GM23338 (cell line): ENCODE measurements around the gene PDE7B. TPM values are rescaled to one million over a fixed set of nuclear protein-coding genes. Genes with fewer than 3 reads are reported as not detected.

Experiments
- CREB1 ChIP-seq: fragments of 250-450 bp; sonication (Bioruptor Pico); IDR thresholded peaks from 2 replicates; pipeline ENCODE4 v1.5.0; 2020; ENCODE audit warnings: low read depth, mild to moderate bottlenecking, moderate library complexity
- EZH2phosphoT487 ChIP-seq: fragments of 200-600 bp; sonication (generic); IDR thresholded peaks from one replicate; pipeline ENCODE4 v1.8.1; 2018; ENCODE audit warnings: antibody characterized with exemption; ENCODE audit not compliant: unreplicated experiment
- JUNB ChIP-seq: IDR thresholded peaks from one replicate; pipeline ENCODE4 v1.6.1; 2016; ENCODE audit warnings: antibody characterized with exemption; ENCODE audit not compliant: unreplicated experiment
- POLR2AphosphoS5 ChIP-seq: IDR thresholded peaks from 2 replicates; pipeline ENCODE4 v1.6.1; 2016; ENCODE audit warnings: antibody characterized with exemption, low read depth
- ZNF114 ChIP-seq: fragments of 250-450 bp; sonication (Bioruptor Pico); IDR thresholded peaks from 2 replicates; pipeline ENCODE4 v1.5.0; 2020; ENCODE audit warnings: mild to moderate bottlenecking, moderate library complexity
- polyA plus RNA-seq: library from polyadenylated mRNA; unstranded; fragments of >200 nt; fragmentation: Nextera tagmentation; extraction: Ambion mirVana; gene quantifications from 2 replicates; pipeline ENCODE4 v1.2.1, GENCODE V29; 2016
- total RNA-seq: library from RNA; depleted of rRNA; stranded (reverse); fragments of >200 nt; shearing (Covaris generic); gene quantifications from 2 replicates; pipeline ENCODE4 v1.2.3, GENCODE V29; 2014
- TF ChIP-seq, protein P1 (sequence below): fragments of 250-450 bp; sonication (Bioruptor Pico); IDR thresholded peaks from 2 replicates; pipeline ENCODE4 v1.5.0; 2020; ENCODE audit warnings: mild to moderate bottlenecking, moderate library complexity
- TF ChIP-seq, protein P2 (sequence below): IDR thresholded peaks from one replicate; pipeline ENCODE4 v1.6.1; 2018; ENCODE audit warnings: antibody characterized with exemption; ENCODE audit not compliant: unreplicated experiment

Gene PDE7B
- total and polyA plus RNA-seq, 2 experiments from 2014 or later, result 0.07 TPM; not detected in 1

DNA sequence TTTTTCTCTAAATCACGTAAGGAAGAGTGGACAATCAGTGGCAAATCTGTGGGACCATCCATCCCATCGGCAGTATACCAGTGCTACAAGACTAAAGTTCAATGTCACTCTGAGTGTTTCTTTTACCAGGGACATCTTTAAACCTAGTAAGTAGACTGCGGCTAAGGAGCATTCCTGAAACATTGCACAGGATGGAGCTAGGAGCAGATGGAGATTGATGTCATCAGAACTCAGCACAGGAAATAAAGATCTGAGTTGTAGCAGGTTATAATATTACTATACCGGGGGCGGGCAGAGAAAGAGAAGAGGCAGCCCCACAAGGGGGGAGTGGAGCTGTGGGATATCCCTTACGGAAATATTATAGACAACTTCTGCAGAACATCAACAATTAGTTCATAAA lies 236.5 kb downstream of the PDE7B start (continued):
- TF ChIP-seq, protein P1, sequence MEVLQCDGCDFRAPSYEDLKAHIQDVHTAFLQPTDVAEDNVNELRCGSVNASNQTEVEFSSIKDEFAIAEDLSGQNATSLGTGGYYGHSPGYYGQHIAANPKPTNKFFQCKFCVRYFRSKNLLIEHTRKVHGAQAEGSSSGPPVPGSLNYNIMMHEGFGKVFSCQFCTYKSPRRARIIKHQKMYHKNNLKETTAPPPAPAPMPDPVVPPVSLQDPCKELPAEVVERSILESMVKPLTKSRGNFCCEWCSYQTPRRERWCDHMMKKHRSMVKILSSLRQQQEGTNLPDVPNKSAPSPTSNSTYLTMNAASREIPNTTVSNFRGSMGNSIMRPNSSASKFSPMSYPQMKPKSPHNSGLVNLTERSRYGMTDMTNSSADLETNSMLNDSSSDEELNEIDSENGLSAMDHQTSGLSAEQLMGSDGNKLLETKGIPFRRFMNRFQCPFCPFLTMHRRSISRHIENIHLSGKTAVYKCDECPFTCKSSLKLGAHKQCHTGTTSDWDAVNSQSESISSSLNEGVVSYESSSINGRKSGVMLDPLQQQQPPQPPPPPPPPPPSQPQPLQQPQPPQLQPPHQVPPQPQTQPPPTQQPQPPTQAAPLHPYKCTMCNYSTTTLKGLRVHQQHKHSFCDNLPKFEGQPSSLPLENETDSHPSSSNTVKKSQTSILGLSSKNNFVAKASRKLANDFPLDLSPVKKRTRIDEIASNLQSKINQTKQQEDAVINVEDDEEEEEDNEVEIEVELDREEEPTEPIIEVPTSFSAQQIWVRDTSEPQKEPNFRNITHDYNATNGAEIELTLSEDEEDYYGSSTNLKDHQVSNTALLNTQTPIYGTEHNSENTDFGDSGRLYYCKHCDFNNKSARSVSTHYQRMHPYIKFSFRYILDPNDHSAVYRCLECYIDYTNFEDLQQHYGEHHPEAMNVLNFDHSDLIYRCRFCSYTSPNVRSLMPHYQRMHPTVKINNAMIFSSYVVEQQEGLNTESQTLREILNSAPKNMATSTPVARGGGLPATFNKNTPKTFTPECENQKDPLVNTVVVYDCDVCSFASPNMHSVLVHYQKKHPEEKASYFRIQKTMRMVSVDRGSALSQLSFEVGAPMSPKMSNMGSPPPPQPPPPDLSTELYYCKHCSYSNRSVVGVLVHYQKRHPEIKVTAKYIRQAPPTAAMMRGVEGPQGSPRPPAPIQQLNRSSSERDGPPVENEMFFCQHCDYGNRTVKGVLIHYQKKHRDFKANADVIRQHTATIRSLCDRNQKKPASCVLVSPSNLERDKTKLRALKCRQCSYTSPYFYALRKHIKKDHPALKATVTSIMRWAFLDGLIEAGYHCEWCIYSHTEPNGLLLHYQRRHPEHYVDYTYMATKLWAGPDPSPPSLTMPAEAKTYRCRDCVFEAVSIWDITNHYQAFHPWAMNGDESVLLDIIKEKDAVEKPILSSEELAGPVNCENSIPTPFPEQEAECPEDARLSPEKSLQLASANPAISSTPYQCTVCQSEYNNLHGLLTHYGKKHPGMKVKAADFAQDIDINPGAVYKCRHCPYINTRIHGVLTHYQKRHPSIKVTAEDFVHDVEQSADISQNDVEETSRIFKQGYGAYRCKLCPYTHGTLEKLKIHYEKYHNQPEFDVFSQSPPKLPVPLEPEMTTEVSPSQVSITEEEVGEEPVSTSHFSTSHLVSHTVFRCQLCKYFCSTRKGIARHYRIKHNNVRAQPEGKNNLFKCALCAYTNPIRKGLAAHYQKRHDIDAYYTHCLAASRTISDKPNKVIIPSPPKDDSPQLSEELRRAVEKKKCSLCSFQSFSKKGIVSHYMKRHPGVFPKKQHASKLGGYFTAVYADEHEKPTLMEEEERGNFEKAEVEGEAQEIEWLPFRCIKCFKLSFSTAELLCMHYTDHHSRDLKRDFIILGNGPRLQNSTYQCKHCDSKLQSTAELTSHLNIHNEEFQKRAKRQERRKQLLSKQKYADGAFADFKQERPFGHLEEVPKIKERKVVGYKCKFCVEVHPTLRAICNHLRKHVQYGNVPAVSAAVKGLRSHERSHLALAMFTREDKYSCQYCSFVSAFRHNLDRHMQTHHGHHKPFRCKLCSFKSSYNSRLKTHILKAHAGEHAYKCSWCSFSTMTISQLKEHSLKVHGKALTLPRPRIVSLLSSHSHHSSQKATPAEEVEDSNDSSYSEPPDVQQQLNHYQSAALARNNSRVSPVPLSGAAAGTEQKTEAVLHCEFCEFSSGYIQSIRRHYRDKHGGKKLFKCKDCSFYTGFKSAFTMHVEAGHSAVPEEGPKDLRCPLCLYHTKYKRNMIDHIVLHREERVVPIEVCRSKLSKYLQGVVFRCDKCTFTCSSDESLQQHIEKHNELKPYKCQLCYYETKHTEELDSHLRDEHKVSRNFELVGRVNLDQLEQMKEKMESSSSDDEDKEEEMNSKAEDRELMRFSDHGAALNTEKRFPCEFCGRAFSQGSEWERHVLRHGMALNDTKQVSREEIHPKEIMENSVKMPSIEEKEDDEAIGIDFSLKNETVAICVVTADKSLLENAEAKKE (CRISPR knock-in tag), result no peak
- TF ChIP-seq JUNB, result no peak
- no peak for TF ChIP-seq EZH2phosphoT487
- no peak for TF ChIP-seq POLR2AphosphoS5
- no peak for TF ChIP-seq ZNF114 (CRISPR knock-in tag)
- TF ChIP-seq, protein P2, sequence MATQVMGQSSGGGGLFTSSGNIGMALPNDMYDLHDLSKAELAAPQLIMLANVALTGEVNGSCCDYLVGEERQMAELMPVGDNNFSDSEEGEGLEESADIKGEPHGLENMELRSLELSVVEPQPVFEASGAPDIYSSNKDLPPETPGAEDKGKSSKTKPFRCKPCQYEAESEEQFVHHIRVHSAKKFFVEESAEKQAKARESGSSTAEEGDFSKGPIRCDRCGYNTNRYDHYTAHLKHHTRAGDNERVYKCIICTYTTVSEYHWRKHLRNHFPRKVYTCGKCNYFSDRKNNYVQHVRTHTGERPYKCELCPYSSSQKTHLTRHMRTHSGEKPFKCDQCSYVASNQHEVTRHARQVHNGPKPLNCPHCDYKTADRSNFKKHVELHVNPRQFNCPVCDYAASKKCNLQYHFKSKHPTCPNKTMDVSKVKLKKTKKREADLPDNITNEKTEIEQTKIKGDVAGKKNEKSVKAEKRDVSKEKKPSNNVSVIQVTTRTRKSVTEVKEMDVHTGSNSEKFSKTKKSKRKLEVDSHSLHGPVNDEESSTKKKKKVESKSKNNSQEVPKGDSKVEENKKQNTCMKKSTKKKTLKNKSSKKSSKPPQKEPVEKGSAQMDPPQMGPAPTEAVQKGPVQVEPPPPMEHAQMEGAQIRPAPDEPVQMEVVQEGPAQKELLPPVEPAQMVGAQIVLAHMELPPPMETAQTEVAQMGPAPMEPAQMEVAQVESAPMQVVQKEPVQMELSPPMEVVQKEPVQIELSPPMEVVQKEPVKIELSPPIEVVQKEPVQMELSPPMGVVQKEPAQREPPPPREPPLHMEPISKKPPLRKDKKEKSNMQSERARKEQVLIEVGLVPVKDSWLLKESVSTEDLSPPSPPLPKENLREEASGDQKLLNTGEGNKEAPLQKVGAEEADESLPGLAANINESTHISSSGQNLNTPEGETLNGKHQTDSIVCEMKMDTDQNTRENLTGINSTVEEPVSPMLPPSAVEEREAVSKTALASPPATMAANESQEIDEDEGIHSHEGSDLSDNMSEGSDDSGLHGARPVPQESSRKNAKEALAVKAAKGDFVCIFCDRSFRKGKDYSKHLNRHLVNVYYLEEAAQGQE, result no peak
- TF ChIP-seq CREB1 (CRISPR knock-in tag), result no peak
